GM21737 (cell line): ENCODE results near the gene FXYD1.

ENCODE experiments used
- ATAC-seq: cut with Tn5 transposase; IDR thresholded peaks from one replicate; pipeline ENCODE4 v1.9.1; 2021; ENCODE audit warnings: mild to moderate bottlenecking, moderate library complexity; ENCODE audit not compliant: unreplicated experiment

Gene FXYD1

DNA sequence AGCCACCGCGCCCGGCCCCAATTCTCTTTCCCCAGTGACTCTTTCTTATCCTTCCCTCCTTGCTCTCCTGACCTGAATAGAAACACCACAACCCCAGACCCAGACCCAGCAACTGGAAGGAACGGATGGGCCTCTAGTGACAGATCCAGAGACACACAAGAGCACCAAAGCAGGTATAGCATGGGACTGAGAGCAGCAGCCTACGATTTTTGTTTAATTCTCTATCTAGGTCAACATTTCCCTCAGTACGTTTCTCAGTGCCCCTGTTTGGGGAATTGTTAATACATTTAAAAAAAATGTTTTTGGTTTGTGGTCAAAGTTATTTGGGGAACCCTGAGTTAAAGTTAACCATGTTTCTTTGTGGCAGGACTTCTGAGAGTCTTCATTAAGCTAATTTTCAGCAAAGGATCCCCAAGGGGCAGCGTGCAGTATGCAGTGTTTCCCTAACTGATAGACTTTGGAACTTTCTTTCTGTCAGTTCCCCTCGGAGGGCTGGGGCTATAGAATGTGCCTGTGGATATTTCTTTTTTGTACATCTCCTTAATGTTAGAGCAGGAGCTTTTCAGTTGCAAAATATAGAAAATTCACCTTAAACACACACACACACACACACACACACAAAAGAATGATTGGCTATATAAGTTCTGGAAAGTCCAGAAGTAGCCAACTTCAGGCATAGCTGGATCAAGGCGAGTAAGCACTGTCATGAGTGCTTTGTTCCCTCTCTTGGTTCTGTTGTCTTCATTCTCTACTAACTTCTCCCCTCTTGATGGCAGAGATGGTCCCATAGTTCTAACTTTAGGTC is 22.2 kb downstream of the FXYD1 start:
- no peak for ATAC-seq

DNA sequence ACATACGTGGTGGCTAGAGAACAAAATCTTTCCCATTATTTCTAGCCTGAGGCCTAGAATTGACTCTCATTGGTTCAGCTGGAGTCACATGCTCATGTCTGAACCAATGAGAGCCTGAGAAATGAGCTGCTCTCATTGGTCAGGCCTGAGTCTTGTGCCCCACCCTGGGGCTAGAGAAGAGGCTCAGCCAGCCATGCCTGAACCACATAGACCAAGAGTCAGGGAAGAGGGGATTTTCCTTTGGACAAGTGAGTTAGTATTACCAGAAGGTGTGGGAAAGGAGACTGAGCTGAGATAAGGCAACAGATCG is 22.8 kb downstream of the FXYD1 start:
- no peak for ATAC-seq

DNA sequence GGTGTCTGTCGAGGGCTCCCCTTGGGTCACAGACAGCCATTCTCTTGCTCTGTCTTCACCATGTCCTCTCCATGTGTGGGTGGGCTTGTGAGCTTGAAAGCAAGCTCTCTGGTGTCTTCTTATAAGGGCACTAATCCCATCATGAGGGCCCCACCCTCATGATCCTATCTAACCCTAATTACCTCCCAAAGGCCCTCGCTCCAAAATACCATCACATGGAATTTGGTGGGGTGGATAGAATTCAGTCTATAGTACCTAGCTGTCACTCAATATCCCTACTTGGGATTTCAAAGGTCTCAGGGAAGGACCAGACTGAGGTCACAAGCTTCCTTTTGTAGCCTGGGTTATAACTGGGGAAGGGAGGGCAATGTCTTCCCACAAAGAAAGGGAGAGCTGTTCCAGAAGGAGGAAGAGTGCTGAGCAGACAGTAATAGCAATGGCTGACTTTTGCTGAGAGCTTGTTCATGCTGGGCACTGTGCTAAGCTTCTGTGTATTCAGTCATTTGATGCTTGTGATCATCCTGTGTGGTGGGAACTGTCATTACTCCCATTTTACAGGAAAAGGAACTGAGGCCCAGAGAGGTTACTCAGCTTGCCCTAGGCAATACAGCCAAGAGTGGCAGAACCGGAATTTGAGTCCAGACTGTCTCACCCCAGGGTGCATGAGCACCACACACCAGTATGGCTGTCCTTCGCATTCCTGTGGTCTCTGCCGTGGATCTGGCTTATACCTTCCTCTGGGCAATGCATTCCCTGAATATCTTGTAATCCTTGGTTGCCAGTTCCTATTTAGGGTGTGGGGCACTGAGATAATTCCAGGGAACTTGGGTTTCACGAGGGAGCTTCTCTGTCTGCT is 24.1 kb downstream of the FXYD1 start:
- no peak for ATAC-seq

DNA sequence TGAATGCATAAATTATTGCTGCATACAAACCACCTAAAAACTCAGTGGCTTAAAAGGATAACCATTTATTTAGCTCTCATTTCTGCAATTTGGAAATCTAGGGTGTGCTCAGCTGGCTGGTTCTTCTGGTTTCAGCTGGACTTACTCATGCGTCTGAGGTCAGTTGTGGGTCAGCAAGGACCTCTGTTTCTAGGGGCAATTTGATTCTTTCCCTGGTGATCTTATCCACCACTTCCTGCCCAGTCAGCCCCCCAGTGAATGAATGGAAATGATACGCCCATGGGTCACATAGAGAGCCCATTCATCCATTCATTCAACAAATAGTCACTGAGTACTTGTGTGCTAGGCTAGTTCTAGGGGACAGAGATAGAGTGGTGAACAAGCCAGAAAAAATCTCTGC is 25.8 kb downstream of the FXYD1 start:
- no peak for ATAC-seq

DNA sequence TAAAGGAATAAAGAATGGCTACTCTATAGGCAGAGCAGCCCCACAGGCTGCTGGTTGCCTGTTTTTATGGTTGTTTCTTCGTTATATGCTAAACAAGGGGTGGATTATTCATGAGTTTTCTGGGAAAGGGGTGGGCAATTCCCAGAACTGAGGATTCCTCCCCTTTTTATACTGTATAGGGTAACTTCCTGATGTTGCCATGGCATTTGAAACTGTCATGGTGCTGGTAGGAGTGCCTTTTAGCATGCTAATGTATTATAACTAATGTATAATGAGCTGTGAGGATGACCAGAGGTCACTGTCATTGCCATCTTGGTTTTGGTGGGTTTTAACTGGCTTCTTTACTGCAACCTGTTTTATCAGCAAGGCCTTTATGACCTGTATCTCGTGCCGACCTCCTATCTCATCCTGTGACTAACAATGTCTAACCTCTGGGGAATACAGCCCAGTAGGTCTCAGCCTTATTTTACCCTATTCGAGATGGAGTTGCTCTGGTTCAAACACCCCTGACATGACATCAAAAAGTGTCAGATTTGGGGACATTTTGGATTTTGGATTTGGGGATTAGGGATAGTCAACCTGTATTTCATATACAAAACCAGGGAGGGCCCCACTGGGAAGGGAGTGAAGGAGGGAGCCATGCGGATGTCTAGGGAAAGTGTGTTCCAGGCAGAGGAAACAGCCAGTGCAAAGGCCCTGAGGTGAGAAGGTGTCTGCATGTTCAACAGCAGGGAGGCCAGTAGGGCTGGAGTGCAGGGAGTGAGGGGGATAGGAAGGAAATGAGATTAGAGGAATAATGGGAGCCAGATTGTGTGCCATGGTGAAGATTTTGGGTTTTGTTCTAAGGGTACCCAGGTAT is 26.8 kb downstream of the FXYD1 start:
- no peak for ATAC-seq

DNA sequence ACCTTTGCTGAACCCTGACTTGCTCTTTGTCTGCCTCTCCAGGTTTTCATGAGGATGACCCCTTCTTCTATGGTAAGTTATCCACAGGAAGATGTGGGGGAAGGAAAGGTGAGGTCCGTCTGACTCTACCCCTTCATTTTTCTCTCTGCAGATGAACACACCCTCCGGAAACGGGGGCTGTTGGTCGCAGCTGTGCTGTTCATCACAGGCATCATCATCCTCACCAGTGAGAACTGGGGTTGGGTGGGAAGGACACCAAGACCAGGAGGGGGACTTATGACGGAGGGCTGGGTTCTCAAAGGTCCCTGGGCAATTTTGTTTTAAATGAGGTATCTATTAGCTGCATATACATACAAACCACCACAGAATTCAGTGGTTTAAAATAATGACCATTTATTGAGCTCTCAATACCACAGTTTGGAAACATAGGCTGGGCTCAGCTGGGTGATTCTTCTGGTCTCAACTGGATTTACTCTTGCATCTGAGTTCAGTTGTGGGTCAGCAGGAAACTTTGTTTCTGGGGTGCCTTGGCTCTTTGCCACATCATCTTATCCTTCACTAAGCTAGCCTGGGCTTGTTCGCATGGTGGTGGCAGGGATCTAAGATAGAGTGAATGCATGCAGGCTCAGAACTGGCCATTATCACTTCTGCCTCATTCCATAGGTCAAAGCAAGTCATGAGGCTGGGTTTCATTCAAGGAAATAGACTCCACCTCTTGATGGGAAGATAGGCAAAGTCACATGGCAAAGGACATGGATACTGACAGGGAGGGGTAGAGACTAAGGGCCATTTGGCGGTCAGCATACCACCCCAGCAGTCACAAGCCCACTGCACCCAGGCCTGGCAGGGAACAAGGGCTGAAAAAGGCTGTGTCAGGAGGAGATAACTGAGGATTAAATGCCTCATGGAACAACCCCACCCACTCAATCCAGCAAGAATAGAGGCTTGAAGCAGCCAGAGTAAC is 27.8 kb downstream of the FXYD1 start:
- no peak for ATAC-seq

DNA sequence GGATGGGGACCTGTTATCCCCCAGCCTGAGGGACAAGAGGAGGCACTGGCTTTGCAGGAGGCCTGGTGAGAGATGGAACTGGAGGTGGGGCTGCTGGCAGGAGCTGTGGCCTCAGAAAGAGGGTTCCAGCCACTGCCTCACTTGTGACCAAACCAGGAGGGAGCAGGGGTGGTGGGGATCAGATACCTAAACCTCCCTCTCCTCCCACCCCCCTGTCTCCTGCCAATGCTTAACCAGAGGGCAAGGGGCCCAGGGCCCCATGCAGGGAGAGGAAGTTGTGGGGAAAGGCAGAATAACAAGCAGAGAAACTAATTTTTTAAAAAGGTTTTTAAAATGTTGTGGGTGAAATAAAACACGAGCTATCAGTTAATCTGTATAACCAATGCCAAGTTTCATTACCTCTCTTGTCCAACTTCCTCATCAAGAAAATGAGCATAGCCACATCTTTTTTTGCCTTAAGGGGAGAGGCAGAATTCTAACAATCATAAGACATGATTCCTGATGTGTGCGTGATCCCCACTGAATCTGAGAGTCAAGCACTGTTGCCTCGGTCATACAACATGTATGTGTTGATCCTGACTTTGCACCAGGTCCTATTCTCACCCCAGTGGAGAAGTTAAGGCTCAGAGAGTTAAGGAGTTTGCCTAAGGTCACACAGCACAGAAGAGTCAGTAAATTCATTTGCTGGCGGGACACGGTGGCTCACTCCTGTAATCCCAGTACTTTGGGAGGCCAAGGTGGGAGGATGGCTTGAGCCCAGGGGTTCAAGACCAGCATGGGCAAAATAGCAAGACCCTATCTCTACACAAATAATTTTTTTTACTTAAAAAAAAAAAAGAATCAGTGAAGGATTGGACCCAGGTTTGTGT is 28.9 kb downstream of the FXYD1 start:
- no peak for ATAC-seq

DNA sequence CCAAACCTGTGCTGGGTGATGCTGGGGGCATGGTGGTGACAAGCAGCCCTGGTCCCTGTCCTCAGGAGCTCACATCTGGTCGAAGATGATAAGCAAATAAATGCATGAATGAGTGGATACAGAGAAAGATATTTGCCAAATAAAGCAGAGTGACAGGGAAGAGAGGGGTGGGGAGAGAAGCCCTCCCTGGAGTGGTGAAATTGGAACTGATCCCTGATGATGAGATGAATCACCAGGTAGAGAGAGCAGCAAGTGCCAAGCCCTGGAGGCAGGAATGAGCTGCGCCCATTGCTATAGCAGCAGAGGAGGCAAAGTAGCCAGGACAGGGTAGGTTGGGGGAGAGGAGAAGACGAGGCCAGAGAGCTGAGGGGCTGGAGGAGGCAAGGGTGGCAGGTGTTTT is 29.6 kb downstream of the FXYD1 start:
- ATAC-seq, result no peak

DNA sequence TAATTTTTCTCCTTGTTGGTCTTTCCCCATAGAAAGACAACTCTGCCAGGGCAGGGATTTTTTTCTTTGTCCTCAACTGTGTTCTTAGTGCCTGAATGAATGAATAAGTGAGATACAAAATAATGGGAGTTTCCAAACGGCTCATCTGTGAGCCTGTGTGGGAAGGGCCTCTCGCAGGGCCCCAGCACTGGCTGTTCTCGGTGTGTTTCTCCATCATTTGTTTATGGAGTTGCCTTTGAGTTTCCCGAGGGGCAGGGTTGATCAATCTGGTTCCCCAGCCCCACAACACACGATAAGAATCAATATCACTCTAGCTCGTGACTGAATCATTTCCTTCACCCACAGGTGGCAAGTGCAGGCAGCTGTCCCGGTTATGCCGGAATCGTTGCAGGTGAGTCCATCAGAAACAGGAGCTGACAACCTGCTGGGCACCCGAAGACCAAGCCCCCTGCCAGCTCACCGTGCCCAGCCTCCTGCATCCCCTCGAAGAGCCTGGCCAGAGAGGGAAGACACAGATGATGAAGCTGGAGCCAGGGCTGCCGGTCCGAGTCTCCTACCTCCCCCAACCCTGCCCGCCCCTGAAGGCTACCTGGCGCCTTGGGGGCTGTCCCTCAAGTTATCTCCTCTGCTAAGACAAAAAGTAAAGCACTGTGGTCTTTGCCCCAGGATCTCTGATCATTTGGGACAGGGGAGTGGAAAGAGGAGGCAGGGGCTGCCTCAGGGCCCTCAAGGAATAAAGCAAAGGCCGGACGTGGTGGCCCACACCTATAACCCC is 30.8 kb downstream of the FXYD1 start:
- no peak for ATAC-seq

DNA sequence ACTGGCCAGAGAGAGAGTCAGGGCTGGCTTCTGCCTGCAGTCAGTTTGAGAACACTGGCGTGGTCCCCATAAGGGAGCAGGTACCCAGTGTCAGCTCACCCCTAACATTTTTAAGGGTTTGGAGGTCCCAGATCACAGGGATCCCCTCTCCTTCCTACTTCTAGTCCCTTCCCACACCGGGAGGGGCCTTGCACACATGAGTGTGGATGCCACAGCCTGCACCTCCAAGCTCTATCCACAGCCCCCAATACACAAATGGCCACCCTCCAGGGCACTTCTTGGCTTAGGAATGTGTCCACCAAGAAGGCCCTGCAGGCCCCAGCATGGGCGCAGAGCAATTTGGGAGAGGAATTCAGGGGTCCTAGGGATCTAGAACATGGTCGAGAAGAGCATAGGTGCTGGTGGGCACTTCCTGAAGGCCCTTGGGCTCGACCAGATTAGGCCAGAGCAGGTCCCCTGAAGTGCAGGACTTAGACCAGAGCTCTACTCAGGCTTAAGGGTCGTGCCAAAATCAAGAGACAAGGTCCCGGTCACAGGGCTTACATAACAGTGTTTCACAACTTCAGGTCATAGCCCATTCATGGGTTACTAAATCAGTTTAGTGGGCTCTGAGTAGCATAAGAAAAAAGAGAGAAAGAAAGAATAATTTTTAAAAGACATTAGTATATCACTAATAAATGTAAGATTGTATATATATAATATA is 31.9 kb downstream of the FXYD1 start:
- no peak for ATAC-seq

DNA sequence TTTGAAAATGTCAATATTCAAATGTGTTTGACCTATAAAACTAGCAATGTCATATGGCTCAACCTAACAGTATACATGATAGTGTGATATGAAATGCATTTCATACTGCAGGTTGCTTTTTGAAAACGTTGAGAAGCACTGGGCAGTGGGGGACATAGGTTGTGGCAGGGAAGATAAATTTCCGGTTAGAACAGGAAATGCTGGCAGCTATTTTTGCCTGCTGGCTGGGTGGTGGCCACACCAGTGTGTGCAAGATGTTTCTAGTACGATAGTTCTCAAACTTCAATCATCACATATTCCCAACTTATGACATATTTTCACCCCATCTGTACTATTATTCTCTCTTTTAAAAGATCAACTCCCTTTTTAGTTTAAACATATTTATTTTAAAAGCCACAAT is 33.1 kb downstream of the FXYD1 start:
- ATAC-seq, result no peak

DNA sequence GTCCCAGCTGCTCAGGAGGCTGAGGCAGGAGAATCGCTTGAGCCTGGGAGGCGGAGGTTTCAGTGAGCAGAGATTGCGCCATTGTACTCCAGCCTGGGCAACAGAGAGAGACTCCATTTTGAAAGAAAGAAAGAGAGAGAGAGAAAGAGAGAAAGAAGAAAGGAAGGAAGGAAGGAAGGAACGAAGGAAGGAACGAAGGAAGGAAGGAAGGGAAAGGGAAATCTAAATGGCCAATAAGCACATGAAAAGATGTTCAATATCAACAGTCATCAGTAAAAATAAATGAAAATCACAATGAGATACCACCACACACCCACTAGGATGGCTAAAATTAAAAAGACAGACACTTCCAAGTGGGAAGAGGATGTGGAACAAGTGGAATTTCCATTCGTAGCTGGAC is 35.6 kb downstream of the FXYD1 start:
- no peak for ATAC-seq

DNA sequence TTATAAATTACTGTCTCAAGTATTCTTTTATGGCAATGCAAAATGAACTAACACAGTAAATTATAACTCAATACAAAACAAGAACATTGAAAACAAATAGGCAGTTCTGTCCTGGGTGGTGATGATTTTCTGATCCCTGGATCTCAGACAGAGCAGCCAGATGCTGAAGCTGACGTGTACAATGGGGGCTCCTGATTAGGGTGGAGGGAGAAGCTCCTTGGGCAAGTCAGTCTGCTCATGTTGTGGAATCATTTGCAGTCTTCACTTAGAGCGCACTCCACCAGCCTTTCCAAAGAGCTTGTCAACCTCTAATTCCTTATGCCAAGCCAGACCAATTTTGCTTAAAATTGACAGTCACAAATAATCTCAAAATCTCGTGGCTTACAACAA is 37.6 kb downstream of the FXYD1 start:
- ATAC-seq, result no peak

DNA sequence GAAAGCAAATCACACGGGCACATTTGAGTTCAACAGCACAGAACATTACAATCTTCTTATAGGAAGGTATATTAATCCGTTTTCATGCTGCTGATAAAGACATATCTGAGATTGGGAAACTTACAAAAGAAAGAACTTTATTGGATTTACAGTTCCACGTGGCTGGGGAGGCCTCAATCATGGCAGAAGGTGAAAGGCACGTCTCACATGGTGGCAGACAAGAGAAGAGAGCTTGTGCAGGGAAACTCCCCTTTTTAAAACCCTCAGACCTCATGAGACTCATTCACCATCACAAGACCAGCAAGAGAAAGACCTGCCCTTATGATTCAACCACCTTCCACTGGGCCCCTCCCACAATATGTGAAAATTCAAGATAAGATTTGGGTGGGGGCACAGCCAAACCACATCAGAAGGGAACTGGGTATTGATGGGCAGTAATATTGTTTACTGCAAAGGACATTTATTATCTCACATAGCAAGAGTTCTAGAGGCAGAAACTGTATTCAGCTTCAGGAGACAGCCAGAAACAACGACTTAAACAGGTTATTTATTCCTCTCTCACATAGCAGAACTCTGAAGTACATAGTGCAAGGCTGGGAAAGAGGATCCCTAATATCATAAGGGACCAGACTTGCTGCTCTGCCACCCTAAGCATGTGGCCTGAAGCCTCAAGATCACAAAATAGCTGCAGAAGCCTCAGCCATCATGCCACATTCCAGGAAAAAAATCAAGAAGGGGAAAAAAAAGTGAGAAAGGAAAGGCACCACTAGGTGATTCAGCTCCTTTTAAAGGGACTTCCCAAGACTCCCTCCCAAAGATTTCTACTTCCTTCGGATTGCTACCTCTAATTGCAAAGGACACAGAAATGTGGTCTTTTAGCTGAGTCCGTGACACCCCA is 39.0 kb downstream of the FXYD1 start:
- no peak for ATAC-seq

DNA sequence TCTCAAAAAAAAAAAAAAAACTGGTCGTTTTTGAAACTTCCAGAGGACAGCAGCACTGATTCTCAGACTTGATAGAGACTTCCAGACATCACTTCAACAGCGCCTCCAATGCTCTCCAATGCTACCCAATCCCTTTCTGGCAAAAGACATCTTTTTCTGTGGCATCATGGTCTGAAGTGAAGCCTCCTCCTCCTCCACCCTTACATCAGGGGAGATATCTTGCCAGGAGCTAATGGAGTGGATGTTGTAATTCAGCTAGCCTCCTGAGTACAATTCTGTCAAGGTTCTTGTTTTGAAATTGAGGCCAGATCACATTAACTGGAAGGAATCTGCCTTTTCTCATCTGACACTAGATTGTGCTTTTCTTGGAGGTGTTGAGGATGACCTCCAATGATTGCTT is 40.1 kb downstream of the FXYD1 start:
- ATAC-seq, result no peak

DNA sequence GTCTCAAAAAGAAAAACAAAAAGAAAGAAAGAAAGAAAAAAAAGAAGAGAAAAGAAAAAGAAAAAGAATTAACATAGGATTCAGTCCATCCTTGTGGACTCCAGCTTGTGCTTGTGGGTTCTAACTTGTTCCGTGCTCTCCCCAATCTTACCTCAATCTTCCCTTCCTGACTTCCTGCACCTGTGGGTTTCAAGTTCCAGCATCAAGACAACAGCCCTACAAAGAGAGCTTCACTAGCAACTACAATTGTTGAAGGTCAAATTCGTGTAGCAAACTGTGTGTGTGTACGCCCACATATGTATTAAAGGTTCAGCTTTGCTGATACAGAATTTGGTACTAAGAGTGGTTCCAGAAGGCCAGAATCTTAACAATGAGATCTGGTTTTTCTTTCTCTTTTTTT is 41.2 kb downstream of the FXYD1 start:
- no peak for ATAC-seq

DNA sequence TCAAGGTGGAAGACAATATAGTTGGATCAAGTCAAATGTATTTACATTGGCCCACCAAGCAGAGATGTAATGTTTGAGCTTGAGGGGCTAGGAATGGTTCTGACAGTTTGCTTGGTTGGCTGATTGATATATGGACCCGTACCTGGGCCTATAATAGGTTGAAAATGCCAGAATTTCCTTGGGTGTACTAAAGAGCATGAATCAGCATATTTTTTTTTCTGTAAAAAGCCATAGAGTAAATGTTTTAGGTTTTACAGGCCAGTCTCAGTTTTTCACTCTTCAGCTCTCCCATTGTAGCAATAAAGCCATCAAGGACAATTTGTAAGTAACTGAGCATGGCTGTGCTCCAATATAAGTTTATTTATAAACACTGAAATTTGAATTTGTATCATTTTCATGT is 42.8 kb downstream of the FXYD1 start:
- ATAC-seq, result no peak
